Measurements from ENCODE around the gene UNC5A. TPM values are rescaled to one million over a fixed set of nuclear protein-coding genes. Genes with fewer than 3 reads are reported as not detected.

Gene UNC5A
- total and polyA plus RNA-seq, 2 of the 8 experiments (the other 6 are each of a cell fraction or from before 2014, with no cell fraction given): 4.0 to 7.6 TPM

DNA sequence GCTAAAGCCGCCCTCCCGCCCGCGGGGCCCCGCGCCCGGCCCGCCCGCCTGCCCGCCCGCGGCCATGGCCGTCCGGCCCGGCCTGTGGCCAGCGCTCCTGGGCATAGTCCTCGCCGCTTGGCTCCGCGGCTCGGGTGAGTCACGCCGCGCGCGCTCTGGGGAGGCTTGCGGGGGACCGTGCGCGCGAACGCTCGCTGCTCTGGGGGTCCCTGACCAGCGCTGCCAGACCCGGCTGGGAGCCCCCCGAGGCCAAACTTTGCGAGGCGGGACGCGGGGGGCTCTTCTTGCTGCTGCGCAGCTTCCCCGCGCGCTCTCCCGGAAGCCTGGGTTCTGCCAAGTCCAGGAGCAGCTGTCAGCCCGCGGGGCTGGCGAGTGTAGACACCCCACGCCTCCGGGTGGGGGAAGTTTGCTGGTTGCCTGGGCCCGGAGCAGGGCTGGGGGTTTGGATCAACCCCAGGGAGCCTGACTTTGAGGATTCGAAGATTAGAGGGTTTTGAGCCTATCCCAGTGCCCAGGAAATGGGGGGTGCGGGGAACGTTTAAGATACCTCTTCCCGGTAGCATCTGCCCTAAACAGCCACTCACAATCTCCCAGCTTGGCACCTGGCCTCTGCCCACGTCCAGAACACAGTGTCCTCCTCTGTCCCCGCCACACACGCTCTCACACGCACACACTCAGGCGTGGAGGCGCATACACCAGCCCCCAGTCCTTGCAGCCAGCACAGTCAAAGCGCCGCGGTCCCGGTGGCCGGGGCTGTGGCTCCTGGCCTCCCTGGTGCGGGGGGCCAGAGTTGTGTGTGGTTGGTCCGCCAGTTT, 535 bp downstream of the UNC5A start:
- Histone ChIP-seq H3K79me1 (ENCODE audit: low read depth, low read length) (no peaks in the 10 kb centered on the region; the same call in 1 of the 2 replicates), H3K9me3 (ENCODE audit: insufficient read depth in 2 of 2, low read depth in 1 of 2, low read length in 1 of 2) (no peaks in the 10 kb centered on the region), H3K23me2 (ENCODE audit: low read depth, low read length) (peaks cover 14% of the 10 kb centered on the region; the same call in 1 of the 2 replicates), H2BK20ac (ENCODE audit: low read length) (no peak overlapping the region), H3K36me3 (ENCODE audit: control insufficient read depth in 2 of 4, insufficient read depth in 4 of 4, low read length in 3 of 4) (no peaks in the 10 kb centered on the region), H3K4me2 (ENCODE audit: insufficient read depth in 1 of 2, low read depth in 2 of 2, low read length in 2 of 2) (peak overlapping the region; percentile 78), H4K8ac (ENCODE audit: extremely low read depth, insufficient read depth, low read length) (no peak overlapping the region), H3K4me1 (replicated peaks in 1 of 4; ENCODE audit: control insufficient read depth in 3 of 4, insufficient read depth in 4 of 4, low read length in 3 of 4) (peaks cover 0 to 36% (median 13%) of the 10 kb centered on the region in 4 experiments; a peak in 6 of 7 replicates), H4K20me1 (replicated peaks in 1 of 2; ENCODE audit: control insufficient read depth in 1 of 2, insufficient read depth in 2 of 2, low read length in 2 of 2) (peaks cover 2 to 15% of the 10 kb centered on the region in 2 experiments), H2AK5ac (ENCODE audit: low read depth, low read length) (no peak overlapping the region), H2BK5ac (ENCODE audit: low read depth, low read length) (no peak overlapping the region), H3K18ac (ENCODE audit: extremely low read depth, low read length) (peak overlapping the region; percentile 32; the same call in 1 of the 2 replicates), H3K27me3 (replicated peaks in 1 of 4; ENCODE audit: control insufficient read depth in 3 of 4, extremely low read depth in 1 of 4, insufficient read depth in 3 of 4, low read length in 3 of 4) (peaks cover 14 to 47% (median 42%) of the 10 kb centered on the region in 4 experiments), H3K27ac (ENCODE audit: low read depth, low read length) (no peak overlapping the region), H4K91ac (replicated peaks; ENCODE audit: insufficient read length, low read length) (no peak overlapping the region), H3K9ac (replicated peaks in 1 of 4; ENCODE audit: extremely low read depth in 1 of 4, low read depth in 3 of 4, low read length in 3 of 4) (peak overlapping the region in 1 of 4 experiments; percentile 53; a peak in 2 of 7 replicates), H3K56ac (replicated peaks; ENCODE audit: insufficient read length, low read depth, low read length) (no peak overlapping the region), H3K4me3 (ENCODE audit: extremely low read depth in 1 of 4, insufficient read depth in 2 of 4, low read depth in 3 of 4, low read length in 4 of 4) (peak overlapping the region; percentile 30 to 65 (median 48)), H3K14ac (ENCODE audit: insufficient read length) (no peak overlapping the region), H3K4ac (replicated peaks; ENCODE audit: insufficient read length, low read depth, low read length) (no peak overlapping the region), H4K5ac (ENCODE audit: insufficient read length, low read depth, low read length) (no peak overlapping the region), H2BK15ac (ENCODE audit: low read length) (peak overlapping the region; percentile 83; the same call in 1 of the 2 replicates), H3K23ac (ENCODE audit: insufficient read length) (no peak overlapping the region), H2BK12ac (ENCODE audit: low read depth, low read length) (no peak overlapping the region; the same call in 1 of the 2 replicates), H3K79me2 (ENCODE audit: control insufficient read depth in 1 of 2, insufficient read depth in 2 of 2, low read length in 2 of 2) (no peaks in the 10 kb centered on the region), H2BK120ac (replicated peaks; ENCODE audit: low read depth, low read length) (no peak overlapping the region), H2AFZ (ENCODE audit: low read length) (no peak overlapping the region)
- POLR2A ChIA-PET (ENCODE audit: partially characterized antibody): interaction anchor here (0.7 kb wide), 1 partner anchor 110 kb away, joined by 3 read pairs; no protein-coding TSS in a partner anchor
- no peak for FAIRE-seq
- CTCF ChIA-PET (ENCODE audit: partially characterized antibody): interaction anchor here (0.6 to 5.1 kb wide), 19 partner anchors 12 to 397 kb away, joined by 3 to 38 read pairs (median 4); no protein-coding TSS in a partner anchor
- 13% methylated on average over 35 of the region's 68 CpGs; no CpG with 5 or more reads in 1 of the 2 experiments for WGBS, 2 experiments (ENCODE audit: extremely low coverage in 1 of 2, insufficient coverage in 1 of 2, insufficient read length in 1 of 2, insufficient replicate concordance in 2 of 2, low coverage in 1 of 2, low lambda C conversion rate in 2 of 2, missing lambda C conversion rate in 1 of 2)
- peak in 1 of 2 experiments; percentile 64 for DNase-seq (ENCODE audit: low read depth in 1 of 2, low spot score in 2 of 2)
- TF ChIP-seq CHD2 (IDR thresholded peaks at IDR 0.05; ENCODE audit: low read length): no peak
- TF ChIP-seq BACH1 (IDR thresholded peaks at IDR 0.05; ENCODE audit: low read length): no peak
- TF ChIP-seq, protein P1, sequence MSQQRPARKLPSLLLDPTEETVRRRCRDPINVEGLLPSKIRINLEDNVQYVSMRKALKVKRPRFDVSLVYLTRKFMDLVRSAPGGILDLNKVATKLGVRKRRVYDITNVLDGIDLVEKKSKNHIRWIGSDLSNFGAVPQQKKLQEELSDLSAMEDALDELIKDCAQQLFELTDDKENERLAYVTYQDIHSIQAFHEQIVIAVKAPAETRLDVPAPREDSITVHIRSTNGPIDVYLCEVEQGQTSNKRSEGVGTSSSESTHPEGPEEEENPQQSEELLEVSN (IDR thresholded peaks at IDR 0.05): no peak
- no peak for TF ChIP-seq CREB1 (IDR thresholded peaks at IDR 0.05)
- TF ChIP-seq SP1 (IDR thresholded peaks at IDR 0.05; ENCODE audit: low read depth, low read length): no peak
- TF ChIP-seq RNF2 (IDR thresholded peaks at IDR 0.05; ENCODE audit: borderline replicate concordance, low read depth, low read length, missing control alignments, poor library complexity, severe bottlenecking): peak; percentile 70
- TF ChIP-seq NANOG (IDR thresholded peaks at IDR 0.05; ENCODE audit: insufficient read depth, low read depth, low read length, poor library complexity, severe bottlenecking): no peak
- no peak for TF ChIP-seq KDM5A (IDR thresholded peaks at IDR 0.05; ENCODE audit: low read length)
- TF ChIP-seq JUN (IDR thresholded peaks at IDR 0.05; ENCODE audit: low read depth, low read length): no peak
- no peak for TF ChIP-seq SIN3A (conservative IDR thresholded peaks at IDR 0.05 in 1 of 2, IDR thresholded peaks at IDR 0.05 in 1 of 2; ENCODE audit: low read depth in 1 of 2, low read length in 2 of 2)
- no peak for TF ChIP-seq POLR2AphosphoS5 (IDR thresholded peaks at IDR 0.05; ENCODE audit: low read depth, low read length)

Measured in H1 (cell line).